NCI-H128 (cell line): ENCODE data around the gene POMT2.
"Not testable (repeated sequence)": the region's sequence is repeated elsewhere in the genome, so short reads cannot be mapped to it uniquely, and the experiment has no call there.

Experiments
- DNase-seq: peaks from one replicate; lab custom pipeline; 2025; ENCODE audit not compliant: unreplicated experiment; lab: John Stamatoyannopoulos, UW

Gene POMT2

DNA sequence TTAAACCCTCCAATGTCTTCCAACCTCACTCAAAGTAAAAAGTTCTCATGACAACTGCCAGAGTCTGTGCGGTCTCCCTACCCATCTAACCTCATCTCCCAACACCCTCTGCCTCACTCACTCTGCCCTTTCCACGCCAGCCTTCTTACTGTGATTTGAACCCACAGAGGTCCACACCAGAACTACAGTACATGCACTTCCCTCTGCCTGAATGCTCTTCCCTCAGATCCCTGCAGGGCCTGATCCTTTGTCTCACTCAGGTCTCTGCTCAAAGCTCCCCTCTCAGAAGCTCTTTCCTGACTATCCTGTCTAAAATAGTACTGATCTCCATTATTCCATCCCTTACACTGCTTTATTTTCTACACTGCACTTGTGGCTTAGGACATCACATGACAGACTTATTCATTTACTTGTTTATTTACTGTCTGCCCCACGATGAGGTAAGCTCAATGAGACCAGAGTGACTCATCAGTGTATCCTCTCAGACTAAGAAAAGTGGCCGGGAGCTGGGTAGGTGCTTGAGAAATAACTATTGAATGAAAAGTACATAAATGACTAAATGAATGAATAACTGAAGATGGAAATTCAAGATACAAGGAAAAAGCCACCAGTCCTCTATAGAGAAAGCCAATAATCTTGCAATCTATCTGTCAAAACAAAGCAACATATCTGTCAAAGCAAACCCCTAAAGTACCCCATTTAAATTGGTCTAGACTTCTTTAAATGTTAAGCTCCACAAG is 17.1 kb downstream of the POMT2 start:
- no peak for DNase-seq

- DNase-seq, result no peak
Observed at GRCh38 chr14:77302926-77303325, 17.8 kb downstream of the POMT2 start.

DNA sequence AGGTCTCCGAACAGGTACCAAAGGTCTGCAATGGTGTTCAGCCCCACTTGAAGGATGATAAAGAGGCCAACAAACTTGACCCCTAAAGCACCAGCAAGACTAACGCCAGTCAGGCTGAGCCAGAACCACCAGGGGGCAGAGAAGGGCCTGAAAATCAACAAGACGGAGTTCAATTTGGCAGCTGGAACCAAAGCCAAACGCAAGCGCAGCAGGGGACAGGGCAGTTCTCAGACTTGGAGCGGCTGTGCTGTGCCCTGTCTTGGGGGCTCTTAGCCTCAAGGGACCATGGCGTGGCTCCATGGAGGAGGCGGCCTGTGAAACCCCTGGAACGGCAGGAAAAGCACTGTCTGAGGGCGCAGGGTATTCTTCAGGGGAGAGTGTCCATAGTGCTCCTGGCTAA is 19.6 kb downstream of the POMT2 start:
- DNase-seq, result no peak

DNA sequence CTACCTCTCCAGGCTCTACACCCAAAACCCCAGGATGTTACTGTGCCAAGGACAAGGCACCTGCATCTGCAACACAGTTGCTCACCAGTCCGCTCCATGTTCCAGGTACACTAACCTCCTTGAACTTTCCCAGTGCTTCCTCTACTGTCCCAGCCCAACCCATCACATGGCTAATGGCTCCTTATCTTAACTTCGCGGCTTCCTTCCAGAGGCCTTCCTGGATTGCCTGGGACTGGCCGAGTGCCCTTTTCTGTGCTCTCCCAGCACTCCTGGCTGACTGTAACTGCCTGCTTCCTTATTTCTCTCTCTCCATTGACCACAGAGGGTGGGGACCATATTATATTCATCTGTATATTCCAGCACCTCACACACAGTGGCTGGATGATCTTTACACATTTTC is 20.9 kb downstream of the POMT2 start:
- no peak for DNase-seq

DNA sequence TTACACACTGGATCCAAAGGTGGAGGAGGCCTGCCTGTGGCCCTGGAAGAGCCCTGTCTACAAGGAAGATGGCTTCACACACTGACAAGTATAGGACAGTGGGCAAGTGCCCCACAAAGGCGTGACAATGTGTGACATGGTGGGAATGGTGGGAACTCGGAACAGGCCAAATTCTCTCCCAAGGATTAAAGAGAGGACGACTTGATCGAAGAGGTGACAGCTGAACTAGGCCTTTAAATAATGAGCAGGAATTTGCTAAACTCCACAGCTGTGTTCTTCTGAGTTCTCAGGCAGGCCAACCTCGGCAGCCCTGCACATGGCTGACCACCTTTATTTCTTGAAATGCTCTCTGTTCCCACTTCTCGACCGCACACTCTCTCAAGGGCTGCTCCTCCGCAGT is 23.8 kb downstream of the POMT2 start:
- DNase-seq, result no peak

GRCh38 chr14:77296155-77296554 is 24.5 kb downstream of the POMT2 start:
- DNase-seq, result no peak

GRCh38 chr14:77290705-77291104 is 30.0 kb downstream of the POMT2 start:
- DNase-seq, result no peak

- no peak for DNase-seq
Observed at GRCh38 chr14:77286576-77286975, 34.1 kb downstream of the POMT2 start.

DNA sequence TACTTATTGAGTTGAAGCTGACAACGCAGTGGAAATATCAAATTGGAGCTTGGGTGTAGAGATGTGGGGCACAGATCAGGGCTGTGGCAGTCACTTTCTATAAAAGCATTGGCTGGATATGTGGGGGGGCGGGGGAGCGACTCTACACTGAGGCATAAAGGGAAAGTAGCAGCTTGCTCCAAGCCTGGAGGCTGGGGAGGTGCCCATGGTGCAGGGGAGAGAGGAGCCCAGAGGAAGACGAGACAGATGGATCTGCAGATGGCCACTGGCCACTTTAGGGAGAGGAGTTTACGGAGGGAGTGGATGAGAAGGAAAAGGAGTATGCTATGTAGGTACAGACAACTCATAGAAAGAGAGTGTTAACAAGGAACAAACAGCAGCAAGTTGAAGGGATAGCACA is 36.2 kb downstream of the POMT2 start:
- no peak for DNase-seq

DNA sequence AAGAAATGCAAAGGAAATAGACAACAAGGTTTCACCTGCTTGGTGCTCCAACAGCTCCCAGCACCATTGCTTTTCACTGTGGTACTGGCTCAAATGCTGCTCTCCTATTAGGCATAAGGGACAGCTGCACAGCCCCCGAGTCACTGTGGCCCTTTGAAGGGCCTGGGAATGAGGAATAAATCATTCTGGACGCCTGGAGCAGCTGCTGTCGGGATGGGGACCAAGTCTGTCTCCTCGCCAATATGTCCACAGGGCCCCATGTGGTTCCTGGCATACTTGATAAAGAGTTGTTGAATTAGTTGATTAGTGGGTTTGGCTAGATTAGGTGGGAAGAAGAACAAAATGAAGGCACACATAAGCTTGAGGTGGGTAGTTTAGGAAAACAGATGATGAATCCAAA is 36.6 kb downstream of the POMT2 start:
- no peak for DNase-seq

GRCh38 chr14:77281852-77282410 is 38.8 kb downstream of the POMT2 start:
- no peak for DNase-seq

- DNase-seq, result not testable (repeated sequence)
Observed at GRCh38 chr14:77280921-77281320, 39.8 kb downstream of the POMT2 start.

GRCh38 chr14:77279719-77280118 is 41.0 kb downstream of the POMT2 start:
- DNase-seq, result no peak

GRCh38 chr14:77278461-77279230 is 42.0 kb downstream of the POMT2 start:
- DNase-seq, result no peak

DNA sequence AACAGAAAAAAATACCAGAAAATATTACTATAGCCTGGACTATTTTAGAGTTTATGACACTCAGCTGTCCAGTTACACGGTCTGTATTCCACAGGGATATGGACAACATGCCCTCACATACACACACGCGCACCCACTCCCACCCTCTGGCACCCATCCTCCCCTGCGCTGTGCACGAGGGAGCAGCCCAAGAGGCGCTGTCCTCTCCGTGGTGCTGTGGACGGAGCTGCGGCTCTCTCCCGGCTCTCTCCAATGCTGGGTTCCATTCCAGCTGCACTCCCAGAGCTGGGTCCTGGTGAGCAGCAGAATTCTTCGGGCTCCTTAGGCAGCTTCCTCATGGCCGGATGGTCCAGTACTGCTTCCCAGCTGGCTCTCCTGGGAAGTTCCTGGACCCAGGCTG is 43.7 kb downstream of the POMT2 start:
- no peak for DNase-seq

DNA sequence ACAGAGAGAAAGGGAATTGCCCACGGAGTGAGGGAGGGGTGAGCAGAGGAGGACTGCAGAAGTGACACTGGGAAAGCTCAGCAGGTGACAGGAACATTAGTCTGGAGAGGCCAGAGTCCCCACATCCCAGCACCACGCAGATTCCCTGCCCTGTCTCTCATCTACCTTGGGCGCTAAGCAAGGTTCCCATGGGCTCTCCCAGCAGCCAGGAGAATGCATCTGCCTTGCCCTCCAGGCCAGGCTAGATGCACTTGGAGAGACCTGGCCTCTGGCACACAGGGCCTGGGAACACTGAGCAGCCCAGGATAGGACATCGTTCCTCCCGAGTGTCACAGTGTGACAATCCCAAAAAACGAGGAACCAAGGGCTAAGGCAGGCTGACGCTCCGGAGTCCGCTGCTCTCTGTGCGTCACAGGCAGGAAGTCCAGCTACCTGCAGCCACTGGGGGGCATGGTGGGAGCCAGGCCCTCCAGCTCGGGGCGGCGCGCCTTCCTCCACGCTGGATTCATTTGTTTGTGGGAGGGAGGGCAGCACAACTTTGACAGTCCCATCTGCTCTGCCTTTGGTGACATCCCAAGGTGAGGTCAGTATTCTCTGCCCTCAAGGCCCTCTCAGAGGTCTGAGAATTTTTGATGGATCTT is 44.3 kb downstream of the POMT2 start:
- no peak for DNase-seq

GRCh38 chr14:77275601-77276017 is 45.1 kb downstream of the POMT2 start:
- no peak for DNase-seq

- DNase-seq, result no peak
Observed at GRCh38 chr14:77275041-77275580, 45.6 kb downstream of the POMT2 start.

DNA sequence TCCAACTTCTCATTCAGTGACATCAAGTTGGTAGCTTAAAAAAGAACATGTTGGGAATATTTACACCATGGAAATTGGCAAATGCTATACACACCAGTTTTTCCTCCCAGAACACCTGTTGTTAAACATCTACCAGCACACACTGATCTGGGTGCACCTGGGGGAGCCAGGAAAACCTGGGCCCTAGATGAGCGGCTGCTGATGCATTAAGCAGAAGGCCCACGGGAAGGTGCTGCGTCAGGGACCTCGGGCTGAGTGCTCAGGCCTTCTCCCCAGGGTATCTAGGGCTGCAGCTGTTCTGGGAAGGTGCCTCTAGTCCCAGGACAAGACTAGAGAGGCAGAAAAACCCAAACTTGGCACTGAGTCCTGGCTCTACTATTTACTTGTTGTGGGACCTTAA is 46.9 kb downstream of the POMT2 start:
- no peak for DNase-seq

DNA sequence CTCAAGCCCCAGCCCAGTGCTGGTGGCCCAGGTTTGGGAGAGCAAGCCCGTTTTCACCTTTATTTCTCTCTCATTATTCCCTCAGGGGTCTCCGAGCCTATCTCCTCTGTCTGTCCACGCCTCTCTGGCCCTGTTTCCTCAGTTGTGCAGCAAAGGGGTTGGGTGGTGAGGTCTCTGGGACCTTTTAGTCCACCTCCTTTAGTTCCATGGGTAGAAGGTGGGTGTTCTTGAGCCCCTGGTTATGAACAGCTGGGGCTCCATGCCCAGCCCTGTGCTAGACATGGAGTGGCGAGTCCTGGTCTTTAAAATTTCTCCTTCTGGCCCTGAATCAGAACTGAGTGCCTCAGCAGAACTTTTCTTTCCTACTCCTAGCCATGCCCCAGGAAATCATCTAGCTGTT is 48.4 kb downstream of the POMT2 start:
- no peak for DNase-seq

- no peak for DNase-seq
Observed at GRCh38 chr14:77271113-77271710, 49.5 kb downstream of the POMT2 start, which contains the start of gene NGB. Gene NGB (minus strand): TSS chr14:77271206. CDS start chr14:77270937, 269 bp downstream.
